Keratinocyte (primary cell): ENCODE results near the gene TRAF7.
"Not testable (repeated sequence)": the region's sequence is repeated elsewhere in the genome, so short reads cannot be mapped to it uniquely, and the experiment has no call there.

Experiments
- CTCF ChIP-seq, 3 experiments: IDR thresholded peaks in 1 of 3; conservative IDR thresholded peaks in 1 of 3; optimal IDR thresholded peaks in 1 of 3; 2 replicates in 2 of 3; 3 replicates in 1 of 3; pipeline versions ENCODE3 to v1.5.1; 2011; ENCODE audit warnings: low read length in 3 of 3, mild to moderate bottlenecking in 3 of 3, moderate library complexity in 2 of 3, control low read depth in 1 of 3, inconsistent platforms in 1 of 3; ENCODE audit not compliant: insufficient read depth in 2 of 3; ENCODE audit errors: extremely low read depth in 1 of 3
- EZH2 ChIP-seq: IDR thresholded peaks from one replicate; pipeline ENCODE4 v1.6.1; 2012; ENCODE audit warnings: inconsistent platforms, mild to moderate bottlenecking, low read length, moderate library complexity

GRCh38 chr16:2121325-2121724, 34.3 kb upstream of the TRAF7 start:
- TF ChIP-seq CTCF (optimal IDR thresholded peaks at IDR 0.05 in 1 of 3, IDR thresholded peaks at IDR 0.05 in 1 of 3, conservative IDR thresholded peaks at IDR 0.05 in 1 of 3; ENCODE audit: extremely low read depth in 1 of 3, insufficient read depth in 2 of 3, low read length in 3 of 3) = peak; percentile 43 to 57 (median 50)
- TF ChIP-seq EZH2 = not testable (repeated sequence)
